ENCODE data around the gene NSFL1C. TPM values are rescaled to one million over a fixed set of nuclear protein-coding genes. Genes with fewer than 3 reads are reported as not detected.
A peak's percentile ranks its signal among the peaks of the same experiment; 100 is the strongest.

The NSFL1C gene
- total and polyA plus RNA-seq, 2 experiments from 2014 or later = 48.9 to 92.2 TPM

GRCh38 chr20:1392693-1393506 is 73.7 kb downstream of the NSFL1C start, which contains the start of gene FKBP1A:
TSS of gene FKBP1A (minus strand) at chr20:1393054. CDS start at chr20:1392998, 56 bp downstream.
- H3K4me3 ChIP-seq = peak within 1 kb of the TSS; percentile 91
- peaks cover 15% of the 10 kb centered on the region for H3K27me3 Mint-ChIP-seq (ENCODE audit: insufficient read depth, low read depth, poor library complexity)
- peak within 1 kb of the TSS; percentile 57; the same call in 1 of the 2 replicates for H2AFZ ChIP-seq
- H3K4me1 Mint-ChIP-seq = peaks cover 44% of the 10 kb centered on the region
- peaks cover 2% of the 10 kb centered on the region; the same call in 1 of the 3 replicates for H3K36me3 Mint-ChIP-seq (ENCODE audit: low read depth)
- 0 out of 2 replicates have a peak, but pooled peaks cover 5% of the 10 kb centered on the region for H3F3A ChIP-seq (replicated peaks; ENCODE audit: low read depth)
- peak within 1 kb of the TSS; percentile 96 for H3K4me3 Mint-ChIP-seq
- peaks cover 37% of the 10 kb centered on the region for H4K20me1 ChIP-seq (replicated peaks; ENCODE audit: insufficient read depth)
- H3K79me2 ChIP-seq (replicated peaks; ENCODE audit: insufficient read depth) = peaks cover 48% of the 10 kb centered on the region
- H3K27ac ChIP-seq (ENCODE audit: low read depth) = no peak within 1 kb of the TSS; the same call in 1 of the 2 replicates
- H3K36me3 ChIP-seq (ENCODE audit: insufficient read depth) = no peaks in the 10 kb centered on the region
- no peaks in the 10 kb centered on the region; the same call in 2 of the 3 replicates for H3K9me3 Mint-ChIP-seq
- H3K27ac Mint-ChIP-seq = peak within 1 kb of the TSS; percentile 85
- peak within 1 kb of the TSS; percentile 99 for H3K4me2 ChIP-seq
- H3K4me1 ChIP-seq (ENCODE audit: insufficient read depth) = peaks cover 39% of the 10 kb centered on the region
- peak; percentile 81 for ATAC-seq
- TF ChIP-seq CTCF (conservative IDR thresholded peaks at IDR 0.05; ENCODE audit: low read depth in 2 of 2) (0 out of 4 replicates have a peak, but pooled peaks of 1 of the 2 experiments have one; percentile 2), ETS1 (IDR thresholded peaks at IDR 0.05) (peak; percentile 80), POLR2AphosphoS5 (IDR thresholded peaks at IDR 0.05; ENCODE audit: low read depth) (peak; percentile 67), ZNF331 (CRISPR knock-in tag; IDR thresholded peaks at IDR 0.05; ENCODE audit: low read depth) (no peak)
- peaks cover 4% of the 10 kb centered on the region; the same call in 1 of the 2 replicates for H3K9me2 ChIP-seq (ENCODE audit: insufficient read depth)
- H3K27me3 ChIP-seq (ENCODE audit: insufficient read depth) = peaks cover 27% of the 10 kb centered on the region
- peak; percentile 86 for DNase-seq (ENCODE audit: low spot score)

GRCh38 chr20:1392443-1392692 is 74.3 kb downstream of the NSFL1C start:
- Histone ChIP-seq H3K27me3 (ENCODE audit: insufficient read depth) (peaks cover 27% of the 10 kb centered on the region), H4K20me1 (replicated peaks; ENCODE audit: insufficient read depth) (peaks cover 41% of the 10 kb centered on the region), H3K27ac (ENCODE audit: low read depth) (no peak overlapping the region), H3F3A (replicated peaks; ENCODE audit: low read depth) (0 out of 2 replicates have a peak, but pooled peaks cover 5% of the 10 kb centered on the region), H3K79me2 (replicated peaks; ENCODE audit: insufficient read depth) (peaks cover 53% of the 10 kb centered on the region), H3K36me3 (ENCODE audit: insufficient read depth) (no peaks in the 10 kb centered on the region), H3K9me2 (ENCODE audit: insufficient read depth) (peaks cover 4% of the 10 kb centered on the region; the same call in 1 of the 2 replicates), H2AFZ (0 out of 2 replicates have a peak overlapping the region, but pooled peaks have one; percentile 5), H3K4me3 (peak overlapping the region; percentile 91), H3K4me1 (ENCODE audit: insufficient read depth) (peaks cover 39% of the 10 kb centered on the region), H3K4me2 (peak overlapping the region; percentile 99)
- peak; percentile 49; the same call in 2 of the 3 replicates for ATAC-seq
- peak; percentile 46 for DNase-seq (ENCODE audit: low spot score)
- Mint-ChIP-seq H3K36me3 (ENCODE audit: low read depth) (peaks cover 2% of the 10 kb centered on the region; the same call in 1 of the 3 replicates), H3K9me3 (no peaks in the 10 kb centered on the region; the same call in 2 of the 3 replicates), H3K27me3 (ENCODE audit: insufficient read depth, low read depth, poor library complexity) (peaks cover 15% of the 10 kb centered on the region), H3K4me1 (peaks cover 46% of the 10 kb centered on the region), H3K27ac (no peak overlapping the region), H3K4me3 (peak overlapping the region; percentile 96)
- no peak for TF ChIP-seq STAT1 (IDR thresholded peaks at IDR 0.05; ENCODE audit: unreplicated experiment)

Other genes with a start within 250 kb of the NSFL1C start
- gene RAD21L1, start 240.8 kb downstream of the NSFL1C start, total RNA-seq (2014; rRNA removed; shearing (Covaris generic)) = 0.10 TPM in 1 of 2 replicates, not detected in the other
- gene RAD21L1, start 240.8 kb downstream of the NSFL1C start, polyA plus RNA-seq (2016; fragmentation: Nextera tagmentation; extraction: Ambion mirVana) = 0.38 and 0.95 TPM in 2 replicates
- 3.5 and 5.8 TPM in 2 replicates for gene SNPH, start 200.6 kb downstream of the NSFL1C start, total RNA-seq (2014; rRNA removed; shearing (Covaris generic))
- gene SNPH, start 200.6 kb downstream of the NSFL1C start, polyA plus RNA-seq (2016; fragmentation: Nextera tagmentation; extraction: Ambion mirVana) = 1.3 and 1.5 TPM in 2 replicates
- gene SDCBP2, start 137.7 kb downstream of the NSFL1C start, total RNA-seq (2014; rRNA removed; shearing (Covaris generic)) = 4.6 and 5.3 TPM in 2 replicates
- 2.9 and 3.2 TPM in 2 replicates for gene SDCBP2, start 137.7 kb downstream of the NSFL1C start, polyA plus RNA-seq (2016; fragmentation: Nextera tagmentation; extraction: Ambion mirVana)
- gene FKBP1A, start 73.8 kb downstream of the NSFL1C start, total RNA-seq (2014; rRNA removed; shearing (Covaris generic)) = 159 and 171 TPM in 2 replicates
- 324 and 350 TPM in 2 replicates for gene FKBP1A, start 73.8 kb downstream of the NSFL1C start, polyA plus RNA-seq (2016; fragmentation: Nextera tagmentation; extraction: Ambion mirVana)
- gene SIRPB2, start 24.6 kb upstream of the NSFL1C start, total RNA-seq (2014; rRNA removed; shearing (Covaris generic)) = not detected in 2 replicates
- 0.29 TPM in 1 of 2 replicates, not detected in the other for gene SIRPB2, start 24.6 kb upstream of the NSFL1C start, polyA plus RNA-seq (2016; fragmentation: Nextera tagmentation; extraction: Ambion mirVana)
- not detected in 2 replicates for gene SIRPD, start 90.9 kb upstream of the NSFL1C start, total RNA-seq (2014; rRNA removed; shearing (Covaris generic))
- gene SIRPD, start 90.9 kb upstream of the NSFL1C start, polyA plus RNA-seq (2016; fragmentation: Nextera tagmentation; extraction: Ambion mirVana) = not detected in 2 replicates
- gene SIRPB1, start 153.2 kb upstream of the NSFL1C start, total RNA-seq (2014; rRNA removed; shearing (Covaris generic)) = not detected in 2 replicates
- gene SIRPB1, start 153.2 kb upstream of the NSFL1C start, polyA plus RNA-seq (2016; fragmentation: Nextera tagmentation; extraction: Ambion mirVana) = not detected in 2 replicates
- not detected in 2 replicates for gene SIRPG, start 190.9 kb upstream of the NSFL1C start, total RNA-seq (2014; rRNA removed; shearing (Covaris generic))
- gene SIRPG, start 190.9 kb upstream of the NSFL1C start, polyA plus RNA-seq (2016; fragmentation: Nextera tagmentation; extraction: Ambion mirVana) = not detected in 2 replicates